ENCODE measurements around the gene KXD1.

The KXD1 gene

GRCh38 chr19:18613589-18614234 is 56.0 kb downstream of the KXD1 start:
- no peak for DNase-seq (ENCODE audit: low read depth)

- no peak for DNase-seq (ENCODE audit: low read depth)
Measured at GRCh38 chr19:18616023-18616422, 58.4 kb downstream of the KXD1 start.

DNA sequence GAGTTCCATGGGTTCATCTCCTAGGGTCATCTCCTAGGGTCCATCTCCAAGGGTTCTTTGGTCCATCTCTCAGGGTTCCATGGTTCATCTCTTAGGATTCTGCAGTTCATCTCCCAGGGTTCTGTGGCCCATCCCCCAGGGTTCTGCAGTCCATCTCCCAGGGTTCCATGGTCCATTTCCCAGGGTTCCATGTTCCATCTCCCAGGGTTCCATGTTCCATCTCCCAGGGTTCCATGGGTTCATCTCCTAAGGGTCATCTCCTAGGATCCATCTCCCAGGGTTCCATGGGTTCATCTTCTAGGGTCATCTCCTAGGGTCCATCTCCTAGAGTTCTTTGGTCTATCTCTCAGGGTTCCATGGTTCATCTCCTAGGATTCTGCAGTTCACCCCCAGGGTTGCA is 59.9 kb downstream of the KXD1 start:
- DNase-seq (ENCODE audit: low read depth), result no peak

GRCh38 chr19:18618236-18618635 is 60.6 kb downstream of the KXD1 start:
- no peak for DNase-seq (ENCODE audit: low read depth)
